ENCODE data around the gene MAD1L1. TPM values are rescaled to one million over a fixed set of nuclear protein-coding genes. Genes with fewer than 3 reads are reported as not detected.

MAD1L1 gene
- total and polyA plus RNA-seq, 2 donors (not counting 1 experiment from before 2014, with no cell fraction given) = 9.8 to 29.4 TPM

GRCh38 chr7:2105917-2106316 lies 126.8 kb downstream of the MAD1L1 start:
- Histone ChIP-seq H3K4me2 (ENCODE audit: extremely low read depth, insufficient read depth, low read length) (no peak overlapping the region), H2AFZ (ENCODE audit: low read length) (no peak overlapping the region), H3K27me3 (ENCODE audit: control insufficient read depth, insufficient read depth, low read length) (no peaks in the 10 kb centered on the region), H3K36me3 (ENCODE audit: control insufficient read depth, insufficient read depth, low read length) (no peaks in the 10 kb centered on the region), H4K20me1 (ENCODE audit: control insufficient read depth, extremely low read depth, insufficient read depth, low read length) (no peaks in the 10 kb centered on the region), H3K27ac (ENCODE audit: insufficient read depth, low read length) (no peak overlapping the region), H3K79me2 (ENCODE audit: control insufficient read depth, insufficient read depth, low read length) (peaks cover 4% of the 10 kb centered on the region), H3K9ac (ENCODE audit: insufficient read depth, low read length) (no peak overlapping the region), H3K4me3 (replicated peaks in 1 of 4; ENCODE audit: control extremely low read depth in 1 of 4, insufficient read depth in 1 of 4, low read depth in 3 of 4, low read length in 4 of 4) (no peak overlapping the region), H3K4me1 (ENCODE audit: control insufficient read depth, extremely low read depth, insufficient read depth, low read length) (peaks cover 16% of the 10 kb centered on the region), H3K9me3 (ENCODE audit: control insufficient read depth, insufficient read depth, low read depth, low read length) (no peaks in the 10 kb centered on the region)
- no peak for TF ChIP-seq EZH2 (IDR thresholded peaks at IDR 0.05; ENCODE audit: low read length, missing control alignments)
- no peak for TF ChIP-seq CTCF (conservative IDR thresholded peaks at IDR 0.05 in 1 of 2, IDR thresholded peaks at IDR 0.05 in 1 of 2; ENCODE audit: low read depth in 1 of 2, low read length in 2 of 2)
- DNase-seq (ENCODE audit: low read depth in 2 of 2) = no peak

GRCh38 chr7:2105280-2105679 lies 127.5 kb downstream of the MAD1L1 start:
- Histone ChIP-seq H3K36me3 (ENCODE audit: control insufficient read depth, insufficient read depth, low read length) (no peaks in the 10 kb centered on the region), H3K4me2 (ENCODE audit: extremely low read depth, insufficient read depth, low read length) (no peak overlapping the region), H3K27me3 (ENCODE audit: control insufficient read depth, insufficient read depth, low read length) (no peaks in the 10 kb centered on the region), H3K4me1 (ENCODE audit: control insufficient read depth, extremely low read depth, insufficient read depth, low read length) (peaks cover 10% of the 10 kb centered on the region), H4K20me1 (ENCODE audit: control insufficient read depth, extremely low read depth, insufficient read depth, low read length) (no peaks in the 10 kb centered on the region), H3K4me3 (replicated peaks in 1 of 4; ENCODE audit: control extremely low read depth in 1 of 4, insufficient read depth in 1 of 4, low read depth in 3 of 4, low read length in 4 of 4) (no peak overlapping the region), H3K27ac (ENCODE audit: insufficient read depth, low read length) (no peak overlapping the region), H3K9ac (ENCODE audit: insufficient read depth, low read length) (no peak overlapping the region), H2AFZ (ENCODE audit: low read length) (no peak overlapping the region), H3K79me2 (ENCODE audit: control insufficient read depth, insufficient read depth, low read length) (peaks cover 4% of the 10 kb centered on the region), H3K9me3 (ENCODE audit: control insufficient read depth, insufficient read depth, low read depth, low read length) (no peaks in the 10 kb centered on the region)
- no peak for TF ChIP-seq EZH2 (IDR thresholded peaks at IDR 0.05; ENCODE audit: low read length, missing control alignments)
- TF ChIP-seq CTCF (conservative IDR thresholded peaks at IDR 0.05 in 1 of 2, IDR thresholded peaks at IDR 0.05 in 1 of 2; ENCODE audit: low read depth in 1 of 2, low read length in 2 of 2) = no peak
- no peak for DNase-seq (ENCODE audit: low read depth in 2 of 2)

GRCh38 chr7:2104716-2105115 lies 128.0 kb downstream of the MAD1L1 start:
- DNase-seq (ENCODE audit: low read depth in 2 of 2) = no peak
- Histone ChIP-seq H3K4me2 (ENCODE audit: extremely low read depth, insufficient read depth, low read length) (no peak overlapping the region), H3K27me3 (ENCODE audit: control insufficient read depth, insufficient read depth, low read length) (no peaks in the 10 kb centered on the region), H3K79me2 (ENCODE audit: control insufficient read depth, insufficient read depth, low read length) (peaks cover 4% of the 10 kb centered on the region), H3K27ac (ENCODE audit: insufficient read depth, low read length) (no peak overlapping the region), H2AFZ (ENCODE audit: low read length) (no peak overlapping the region), H3K4me1 (ENCODE audit: control insufficient read depth, extremely low read depth, insufficient read depth, low read length) (peaks cover 12% of the 10 kb centered on the region), H3K9ac (ENCODE audit: insufficient read depth, low read length) (no peak overlapping the region), H3K4me3 (replicated peaks in 1 of 4; ENCODE audit: control extremely low read depth in 1 of 4, insufficient read depth in 1 of 4, low read depth in 3 of 4, low read length in 4 of 4) (no peak overlapping the region), H4K20me1 (ENCODE audit: control insufficient read depth, extremely low read depth, insufficient read depth, low read length) (no peaks in the 10 kb centered on the region), H3K36me3 (ENCODE audit: control insufficient read depth, insufficient read depth, low read length) (no peaks in the 10 kb centered on the region), H3K9me3 (ENCODE audit: control insufficient read depth, insufficient read depth, low read depth, low read length) (no peaks in the 10 kb centered on the region)
- TF ChIP-seq CTCF (conservative IDR thresholded peaks at IDR 0.05 in 1 of 2, IDR thresholded peaks at IDR 0.05 in 1 of 2; ENCODE audit: low read depth in 1 of 2, low read length in 2 of 2) (no peak), EZH2 (IDR thresholded peaks at IDR 0.05; ENCODE audit: low read length, missing control alignments) (no peak)

All from fibroblast of lung (primary cell).